GM23338 (cell line): ENCODE data around the gene SRXN1. TPM values are rescaled to one million over a fixed set of nuclear protein-coding genes. Genes with fewer than 3 reads are reported as not detected.

Source experiments
- ATAC-seq: fragments of 200-7000 bp; cut with Tn5 transposase; 3 replicates; pipeline ENCODE4 v1.9.1; 2020
- DNase-seq: peaks from one replicate; pipeline ENCODE4 v3.0.0-alpha.2; 2015; ENCODE audit warnings: low spot score
- H2AFZ ChIP-seq: fragments of 200-600 bp; sonication (generic); 2 replicates; pipeline ENCODE4 v1.8.0; 2016; ENCODE audit warnings: antibody characterized with exemption, mild to moderate bottlenecking, moderate library complexity
- H3F3A ChIP-seq: fragments of 200-600 bp; sonication (generic); replicated peaks from 2 replicates; pipeline ENCODE4 v1.8.0; 2017; ENCODE audit warnings: antibody characterized with exemption, mixed run types, low read depth
- H3K27ac ChIP-seq: fragments of 200-600 bp; sonication (generic); 2 replicates; pipeline ENCODE4 v1.6.1; 2016; ENCODE audit warnings: low read depth
- H3K27me3 ChIP-seq: fragments of 200-600 bp; sonication (generic); 2 replicates; pipeline ENCODE4 v1.8.0; 2016; ENCODE audit warnings: mild to moderate bottlenecking, mixed run types, moderate library complexity; ENCODE audit not compliant: insufficient read depth
- H3K36me3 ChIP-seq: fragments of 200-600 bp; sonication (generic); 2 replicates; pipeline ENCODE4 v1.8.0; 2016; ENCODE audit warnings: mild to moderate bottlenecking; ENCODE audit not compliant: insufficient read depth
- H3K4me1 ChIP-seq: fragments of 200-600 bp; sonication (generic); 2 replicates; pipeline ENCODE4 v1.8.0; 2016; ENCODE audit warnings: mild to moderate bottlenecking, moderate library complexity; ENCODE audit not compliant: insufficient read depth
- H3K4me2 ChIP-seq: fragments of 200-600 bp; sonication (generic); 2 replicates; pipeline ENCODE4 v1.7.1; 2017; ENCODE audit warnings: mixed run types
- H3K4me3 ChIP-seq: fragments of 200-600 bp; sonication (generic); 2 replicates; pipeline ENCODE4 v1.6.1; 2016; ENCODE audit warnings: mixed run types
- H3K79me2 ChIP-seq: fragments of 200-600 bp; sonication (generic); replicated peaks from 2 replicates; pipeline ENCODE4 v1.8.0; 2017; ENCODE audit warnings: mild to moderate bottlenecking; ENCODE audit not compliant: insufficient read depth
- H3K9me2 ChIP-seq: fragments of 200-600 bp; sonication (generic); 2 replicates; pipeline ENCODE4 v1.8.0; 2017; ENCODE audit not compliant: insufficient read depth
- H4K20me1 ChIP-seq: fragments of 200-600 bp; sonication (generic); replicated peaks from 2 replicates; pipeline ENCODE4 v1.8.0; 2017; ENCODE audit warnings: mild to moderate bottlenecking; ENCODE audit not compliant: insufficient read depth
- H3K27ac Mint-ChIP-seq: 2 replicates; pipeline ENCODE4 v1.8.0; 2020; ENCODE audit warnings: inconsistent platforms, mild to moderate bottlenecking, moderate library complexity, mixed read lengths
- H3K27me3 Mint-ChIP-seq: 3 replicates; pipeline ENCODE4 v1.8.0; 2022; ENCODE audit warnings: low read depth, mild to moderate bottlenecking, moderate library complexity, mixed read lengths, inconsistent platforms; ENCODE audit not compliant: insufficient read depth, poor library complexity
- H3K36me3 Mint-ChIP-seq: 3 replicates; pipeline ENCODE4 v1.8.0; 2021; ENCODE audit warnings: low read depth, mild to moderate bottlenecking, inconsistent platforms, moderate library complexity, mixed read lengths
- H3K4me1 Mint-ChIP-seq: 3 replicates; pipeline ENCODE4 v1.8.0; 2020; ENCODE audit warnings: mild to moderate bottlenecking, inconsistent platforms, mixed read lengths
- H3K4me3 Mint-ChIP-seq: 3 replicates; pipeline ENCODE4 v1.8.0; 2021; ENCODE audit warnings: moderate library complexity, mild to moderate bottlenecking, inconsistent platforms, mixed read lengths
- H3K9me3 Mint-ChIP-seq: 3 replicates; pipeline ENCODE4 v1.8.0; 2020; ENCODE audit warnings: moderate library complexity, mild to moderate bottlenecking, inconsistent platforms, mixed read lengths
- CREB1 ChIP-seq: fragments of 250-450 bp; sonication (Bioruptor Pico); IDR thresholded peaks from 2 replicates; pipeline ENCODE4 v1.5.0; 2020; ENCODE audit warnings: low read depth, mild to moderate bottlenecking, moderate library complexity
- EZH2 ChIP-seq: fragments of 200-600 bp; sonication (generic); IDR thresholded peaks from one replicate; pipeline ENCODE4 v1.8.0; 2017; ENCODE audit warnings: antibody characterized with exemption, mild to moderate bottlenecking, low read depth; ENCODE audit not compliant: unreplicated experiment
- EZH2phosphoT487 ChIP-seq: fragments of 200-600 bp; sonication (generic); IDR thresholded peaks from one replicate; pipeline ENCODE4 v1.8.1; 2018; ENCODE audit warnings: antibody characterized with exemption; ENCODE audit not compliant: unreplicated experiment
- STAT1 ChIP-seq: IDR thresholded peaks from one replicate; pipeline ENCODE4 v1.6.1; 2016; ENCODE audit warnings: antibody characterized with exemption; ENCODE audit not compliant: unreplicated experiment
- ZNF114 ChIP-seq: fragments of 250-450 bp; sonication (Bioruptor Pico); IDR thresholded peaks from 2 replicates; pipeline ENCODE4 v1.5.0; 2020; ENCODE audit warnings: mild to moderate bottlenecking, moderate library complexity
- polyA plus RNA-seq: library from polyadenylated mRNA; unstranded; fragments of >200 nt; fragmentation: Nextera tagmentation; extraction: Ambion mirVana; gene quantifications from 2 replicates; pipeline ENCODE4 v1.2.1, GENCODE V29; 2016
- total RNA-seq: library from RNA; depleted of rRNA; stranded (reverse); fragments of >200 nt; shearing (Covaris generic); gene quantifications from 2 replicates; pipeline ENCODE4 v1.2.3, GENCODE V29; 2014
- TF ChIP-seq, protein P1 (sequence below): IDR thresholded peaks from 2 replicates; pipeline ENCODE4 v1.6.1; 2016; ENCODE audit warnings: antibody characterized with exemption
- TF ChIP-seq, protein P2 (sequence below): fragments of 250-450 bp; sonication (Bioruptor Pico); IDR thresholded peaks from 2 replicates; pipeline ENCODE4 v1.5.0; 2020; ENCODE audit warnings: mild to moderate bottlenecking, moderate library complexity
- TF ChIP-seq, protein P3 (sequence below), 2 experiments: fragments of 200-600 bp in 1 of 2; sonication (generic) in 1 of 2; conservative IDR thresholded peaks; 2 replicates each; pipeline versions ENCODE4 v1.5.1 to v1.6.1; 2016 to 2017; ENCODE audit warnings: antibody characterized with exemption in 2 of 2, low read depth in 2 of 2, mild to moderate bottlenecking in 2 of 2, moderate library complexity in 1 of 2

The SRXN1 gene
- total and polyA plus RNA-seq, 2 experiments from 2014 or later = 8.4 to 26.6 TPM

DNA sequence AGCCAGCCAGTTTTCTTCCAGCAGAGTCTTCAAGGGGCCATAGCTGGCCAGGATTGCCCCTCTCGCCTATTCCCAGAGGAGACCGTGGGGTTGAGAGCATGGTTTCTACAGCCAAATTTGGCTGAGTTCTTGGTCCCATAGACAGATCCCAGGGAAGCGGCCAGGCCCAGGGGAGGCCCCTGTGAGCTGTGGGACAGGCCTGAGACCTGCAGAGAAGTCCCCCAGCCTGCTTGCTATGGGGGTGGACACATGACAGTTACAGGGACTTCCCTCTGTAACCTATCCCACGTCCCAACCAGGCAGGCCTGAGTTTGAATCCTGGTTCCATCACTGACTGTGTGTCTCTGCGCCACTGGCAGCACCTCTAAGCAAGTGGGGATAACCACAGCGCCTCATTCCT is 45.5 kb downstream of the SRXN1 start:
- Histone ChIP-seq H3K9me2 (no peaks in the 10 kb centered on the region), H3K4me3 (no peak overlapping the region), H3F3A (peaks cover 9% of the 10 kb centered on the region), H3K36me3 (no peaks in the 10 kb centered on the region), H3K4me2 (no peak overlapping the region), H3K27ac (no peak overlapping the region), H4K20me1 (no peaks in the 10 kb centered on the region; the same call in none of the 2 replicates), H2AFZ (no peak overlapping the region), H3K27me3 (peaks cover 33% of the 10 kb centered on the region), H3K79me2 (no peaks in the 10 kb centered on the region), H3K4me1 (peaks cover 15% of the 10 kb centered on the region)
- H3K4me1 Mint-ChIP-seq = peaks cover 28% of the 10 kb centered on the region
- H3K27me3 Mint-ChIP-seq = peaks cover 21% of the 10 kb centered on the region
- TF ChIP-seq EZH2 (no peak), ZNF114 (CRISPR knock-in tag) (no peak), CREB1 (no peak), STAT1 (no peak), EZH2phosphoT487 (no peak)
- TF ChIP-seq, protein P1, sequence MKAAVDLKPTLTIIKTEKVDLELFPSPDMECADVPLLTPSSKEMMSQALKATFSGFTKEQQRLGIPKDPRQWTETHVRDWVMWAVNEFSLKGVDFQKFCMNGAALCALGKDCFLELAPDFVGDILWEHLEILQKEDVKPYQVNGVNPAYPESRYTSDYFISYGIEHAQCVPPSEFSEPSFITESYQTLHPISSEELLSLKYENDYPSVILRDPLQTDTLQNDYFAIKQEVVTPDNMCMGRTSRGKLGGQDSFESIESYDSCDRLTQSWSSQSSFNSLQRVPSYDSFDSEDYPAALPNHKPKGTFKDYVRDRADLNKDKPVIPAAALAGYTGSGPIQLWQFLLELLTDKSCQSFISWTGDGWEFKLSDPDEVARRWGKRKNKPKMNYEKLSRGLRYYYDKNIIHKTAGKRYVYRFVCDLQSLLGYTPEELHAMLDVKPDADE = no peak
- TF ChIP-seq, protein P2, sequence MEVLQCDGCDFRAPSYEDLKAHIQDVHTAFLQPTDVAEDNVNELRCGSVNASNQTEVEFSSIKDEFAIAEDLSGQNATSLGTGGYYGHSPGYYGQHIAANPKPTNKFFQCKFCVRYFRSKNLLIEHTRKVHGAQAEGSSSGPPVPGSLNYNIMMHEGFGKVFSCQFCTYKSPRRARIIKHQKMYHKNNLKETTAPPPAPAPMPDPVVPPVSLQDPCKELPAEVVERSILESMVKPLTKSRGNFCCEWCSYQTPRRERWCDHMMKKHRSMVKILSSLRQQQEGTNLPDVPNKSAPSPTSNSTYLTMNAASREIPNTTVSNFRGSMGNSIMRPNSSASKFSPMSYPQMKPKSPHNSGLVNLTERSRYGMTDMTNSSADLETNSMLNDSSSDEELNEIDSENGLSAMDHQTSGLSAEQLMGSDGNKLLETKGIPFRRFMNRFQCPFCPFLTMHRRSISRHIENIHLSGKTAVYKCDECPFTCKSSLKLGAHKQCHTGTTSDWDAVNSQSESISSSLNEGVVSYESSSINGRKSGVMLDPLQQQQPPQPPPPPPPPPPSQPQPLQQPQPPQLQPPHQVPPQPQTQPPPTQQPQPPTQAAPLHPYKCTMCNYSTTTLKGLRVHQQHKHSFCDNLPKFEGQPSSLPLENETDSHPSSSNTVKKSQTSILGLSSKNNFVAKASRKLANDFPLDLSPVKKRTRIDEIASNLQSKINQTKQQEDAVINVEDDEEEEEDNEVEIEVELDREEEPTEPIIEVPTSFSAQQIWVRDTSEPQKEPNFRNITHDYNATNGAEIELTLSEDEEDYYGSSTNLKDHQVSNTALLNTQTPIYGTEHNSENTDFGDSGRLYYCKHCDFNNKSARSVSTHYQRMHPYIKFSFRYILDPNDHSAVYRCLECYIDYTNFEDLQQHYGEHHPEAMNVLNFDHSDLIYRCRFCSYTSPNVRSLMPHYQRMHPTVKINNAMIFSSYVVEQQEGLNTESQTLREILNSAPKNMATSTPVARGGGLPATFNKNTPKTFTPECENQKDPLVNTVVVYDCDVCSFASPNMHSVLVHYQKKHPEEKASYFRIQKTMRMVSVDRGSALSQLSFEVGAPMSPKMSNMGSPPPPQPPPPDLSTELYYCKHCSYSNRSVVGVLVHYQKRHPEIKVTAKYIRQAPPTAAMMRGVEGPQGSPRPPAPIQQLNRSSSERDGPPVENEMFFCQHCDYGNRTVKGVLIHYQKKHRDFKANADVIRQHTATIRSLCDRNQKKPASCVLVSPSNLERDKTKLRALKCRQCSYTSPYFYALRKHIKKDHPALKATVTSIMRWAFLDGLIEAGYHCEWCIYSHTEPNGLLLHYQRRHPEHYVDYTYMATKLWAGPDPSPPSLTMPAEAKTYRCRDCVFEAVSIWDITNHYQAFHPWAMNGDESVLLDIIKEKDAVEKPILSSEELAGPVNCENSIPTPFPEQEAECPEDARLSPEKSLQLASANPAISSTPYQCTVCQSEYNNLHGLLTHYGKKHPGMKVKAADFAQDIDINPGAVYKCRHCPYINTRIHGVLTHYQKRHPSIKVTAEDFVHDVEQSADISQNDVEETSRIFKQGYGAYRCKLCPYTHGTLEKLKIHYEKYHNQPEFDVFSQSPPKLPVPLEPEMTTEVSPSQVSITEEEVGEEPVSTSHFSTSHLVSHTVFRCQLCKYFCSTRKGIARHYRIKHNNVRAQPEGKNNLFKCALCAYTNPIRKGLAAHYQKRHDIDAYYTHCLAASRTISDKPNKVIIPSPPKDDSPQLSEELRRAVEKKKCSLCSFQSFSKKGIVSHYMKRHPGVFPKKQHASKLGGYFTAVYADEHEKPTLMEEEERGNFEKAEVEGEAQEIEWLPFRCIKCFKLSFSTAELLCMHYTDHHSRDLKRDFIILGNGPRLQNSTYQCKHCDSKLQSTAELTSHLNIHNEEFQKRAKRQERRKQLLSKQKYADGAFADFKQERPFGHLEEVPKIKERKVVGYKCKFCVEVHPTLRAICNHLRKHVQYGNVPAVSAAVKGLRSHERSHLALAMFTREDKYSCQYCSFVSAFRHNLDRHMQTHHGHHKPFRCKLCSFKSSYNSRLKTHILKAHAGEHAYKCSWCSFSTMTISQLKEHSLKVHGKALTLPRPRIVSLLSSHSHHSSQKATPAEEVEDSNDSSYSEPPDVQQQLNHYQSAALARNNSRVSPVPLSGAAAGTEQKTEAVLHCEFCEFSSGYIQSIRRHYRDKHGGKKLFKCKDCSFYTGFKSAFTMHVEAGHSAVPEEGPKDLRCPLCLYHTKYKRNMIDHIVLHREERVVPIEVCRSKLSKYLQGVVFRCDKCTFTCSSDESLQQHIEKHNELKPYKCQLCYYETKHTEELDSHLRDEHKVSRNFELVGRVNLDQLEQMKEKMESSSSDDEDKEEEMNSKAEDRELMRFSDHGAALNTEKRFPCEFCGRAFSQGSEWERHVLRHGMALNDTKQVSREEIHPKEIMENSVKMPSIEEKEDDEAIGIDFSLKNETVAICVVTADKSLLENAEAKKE (CRISPR knock-in tag) = no peak
- TF ChIP-seq, protein P3, sequence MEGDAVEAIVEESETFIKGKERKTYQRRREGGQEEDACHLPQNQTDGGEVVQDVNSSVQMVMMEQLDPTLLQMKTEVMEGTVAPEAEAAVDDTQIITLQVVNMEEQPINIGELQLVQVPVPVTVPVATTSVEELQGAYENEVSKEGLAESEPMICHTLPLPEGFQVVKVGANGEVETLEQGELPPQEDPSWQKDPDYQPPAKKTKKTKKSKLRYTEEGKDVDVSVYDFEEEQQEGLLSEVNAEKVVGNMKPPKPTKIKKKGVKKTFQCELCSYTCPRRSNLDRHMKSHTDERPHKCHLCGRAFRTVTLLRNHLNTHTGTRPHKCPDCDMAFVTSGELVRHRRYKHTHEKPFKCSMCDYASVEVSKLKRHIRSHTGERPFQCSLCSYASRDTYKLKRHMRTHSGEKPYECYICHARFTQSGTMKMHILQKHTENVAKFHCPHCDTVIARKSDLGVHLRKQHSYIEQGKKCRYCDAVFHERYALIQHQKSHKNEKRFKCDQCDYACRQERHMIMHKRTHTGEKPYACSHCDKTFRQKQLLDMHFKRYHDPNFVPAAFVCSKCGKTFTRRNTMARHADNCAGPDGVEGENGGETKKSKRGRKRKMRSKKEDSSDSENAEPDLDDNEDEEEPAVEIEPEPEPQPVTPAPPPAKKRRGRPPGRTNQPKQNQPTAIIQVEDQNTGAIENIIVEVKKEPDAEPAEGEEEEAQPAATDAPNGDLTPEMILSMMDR (conservative IDR thresholded peaks at IDR 0.05; ENCODE audit: low read depth in 2 of 2) = no peak
- no peak overlapping the region for H3K27ac Mint-ChIP-seq
- no peak overlapping the region for H3K4me3 Mint-ChIP-seq
- no peak for DNase-seq
- no peaks in the 10 kb centered on the region for H3K9me3 Mint-ChIP-seq
- ATAC-seq = no peak
- no peaks in the 10 kb centered on the region for H3K36me3 Mint-ChIP-seq
